GM12878 (cell line): ENCODE results near the gene EFNA4. TPM values are rescaled to one million over a fixed set of nuclear protein-coding genes. Genes with fewer than 3 reads are reported as not detected.

Experiments
- ATF3 ChIP-seq: IDR thresholded peaks from 2 replicates; pipeline ENCODE4 v1.6.1; 2011; ENCODE audit warnings: low read depth, mild to moderate bottlenecking, low read length, moderate library complexity, borderline replicate concordance; ENCODE audit errors: extremely low read depth
- CTCF ChIP-seq, 3 experiments: IDR thresholded peaks in 2 of 3; conservative IDR thresholded peaks in 1 of 3; 2 replicates each; pipeline ENCODE4 v1.5.1; 2011; ENCODE audit warnings: low read depth in 3 of 3, low read length in 3 of 3, mild to moderate bottlenecking in 3 of 3, control low read depth in 2 of 3, moderate library complexity in 2 of 3, inconsistent platforms in 1 of 3, mixed read lengths in 1 of 3; ENCODE audit not compliant: control insufficient read depth in 2 of 3, insufficient read depth in 1 of 3; ENCODE audit errors: extremely low read depth in 1 of 3
- EP300 ChIP-seq, 2 experiments: fragments of 150-350 bp in 1 of 2; IDR thresholded peaks; 2 replicates each; pipeline ENCODE4 v1.6.1; 2011 to 2012; ENCODE audit warnings: low read depth in 2 of 2, low read length in 2 of 2, borderline replicate concordance in 1 of 2, improper control_type of control experiment in 1 of 2, inconsistent platforms in 1 of 2; ENCODE audit not compliant: control insufficient read depth in 1 of 2
- EZH2 ChIP-seq: IDR thresholded peaks from 2 replicates; pipeline ENCODE4 v1.6.1; 2012; ENCODE audit warnings: low read depth, mild to moderate bottlenecking, control low read depth, inconsistent platforms, low read length, borderline replicate concordance; ENCODE audit not compliant: control insufficient read depth
- FOXM1 ChIP-seq: IDR thresholded peaks from 2 replicates; pipeline ENCODE4 v1.6.1; 2012; ENCODE audit warnings: low read depth, mild to moderate bottlenecking, inconsistent platforms, low read length, moderate library complexity
- HSF1 ChIP-seq: fragments of 150-350 bp; IDR thresholded peaks from 2 replicates; pipeline ENCODE4 v1.6.1; 2014; ENCODE audit warnings: mild to moderate bottlenecking, low read depth, low read length
- PBX3 ChIP-seq: IDR thresholded peaks from 2 replicates; pipeline ENCODE4 v1.6.1; 2011; ENCODE audit warnings: mild to moderate bottlenecking, low read depth, low read length, moderate library complexity; ENCODE audit not compliant: insufficient replicate concordance
- polyA plus RNA-seq, 11 experiments: library from polyadenylated mRNA; depleted of rRNA in 4 of 11; unstranded in 6 of 11; stranded (reverse) in 5 of 11; fragments of >200 nt; fragmentation: Nextera tagmentation in 4 of 11; fragmentation: Illumina TruSeq in 1 of 11; extraction: Ambion mirVana in 4 of 11; extraction: Trizol in 1 of 11; gene quantifications; 1 replicate in 1 of 11; 2 replicates in 10 of 11; pipeline versions ENCODE4 v1.2.1 to v1.2.3, GENCODE V29; 2011 to 2016; ENCODE audit warnings: inconsistent platforms in 2 of 11, missing spikeins in 2 of 11, low read depth in 1 of 11
- total RNA-seq, 4 experiments: library from RNA; depleted of rRNA in 3 of 4; stranded (reverse); fragments of >200 nt in 3 of 4; fragmentation: Illumina TruSeq in 1 of 4; extraction: Trizol in 1 of 4; gene quantifications; 2 replicates each; pipeline versions ENCODE4 v1.2.1 to v1.2.3, GENCODE V29; 2013 to 2021

EFNA4 gene
- total and polyA plus RNA-seq, 10 of the 15 experiments (the other 5 are each of a cell fraction or from before 2014, with no cell fraction given): 0.52 to 14.1 (median 4.8) TPM

- TF ChIP-seq ATF3 (peak; percentile 60; the same call in 1 of the 2 replicates), PBX3 (peak; percentile 50), HSF1 (no peak), CTCF (IDR thresholded peaks at IDR 0.05 in 2 of 3, conservative IDR thresholded peaks at IDR 0.05 in 1 of 3; ENCODE audit: control insufficient read depth in 2 of 3, extremely low read depth in 1 of 3, insufficient read depth in 1 of 3, low read depth in 3 of 3, low read length in 3 of 3) (peak; percentile 99 to 100 (median 100); a peak in 5 of 6 replicates), FOXM1 (no peak), EP300 (IDR thresholded peaks at IDR 0.05; ENCODE audit: borderline replicate concordance in 1 of 2, control insufficient read depth in 1 of 2, low read depth in 2 of 2, low read length in 2 of 2) (0 out of 4 replicates have a peak, but pooled peaks of 1 of the 2 experiments have one; percentile 26), EZH2 (no peak)
Measured at GRCh38 chr1:155017041-155017945, 46.2 kb upstream of the EFNA4 start (continued).
